Activated CD8-positive, alpha-beta T cell treated with anti-CD3 and anti-CD28 coated beads for 36 hours (primary cell): ENCODE data around the gene ATAD3B. TPM values are rescaled to one million over a fixed set of nuclear protein-coding genes. Genes with fewer than 3 reads are reported as not detected.

Experiments
- ATAC-seq: fragments of 200-7000 bp; cut with Tn5 transposase; one replicate; pipeline ENCODE4 v1.10.0; 2021; ENCODE audit warnings: mild to moderate bottlenecking, moderate library complexity
- CTCF ChIA-PET: fragments of 350-600 bp; sonication (Branson Sonifier 250); formaldehyde crosslinking; loops from one replicate; lab custom pipeline; 2021; ENCODE audit warnings: antibody characterized with exemption; lab: Charles Lee
- POLR2A ChIA-PET: fragments of 350-600 bp; sonication (Branson Sonifier 250); formaldehyde crosslinking; loops from one replicate; lab custom pipeline; 2021; ENCODE audit warnings: antibody characterized with exemption; lab: Charles Lee
- DNase-seq: peaks from one replicate; pipeline ENCODE4 v3.0.0-alpha.2; 2020
- H3K27ac Mint-ChIP-seq: one replicate; pipeline ENCODE4 v1.8.0; 2021; ENCODE audit warnings: mild to moderate bottlenecking, mixed read lengths
- H3K27me3 Mint-ChIP-seq: one replicate; pipeline ENCODE4 v1.8.0; 2021; ENCODE audit warnings: mixed read lengths
- H3K36me3 Mint-ChIP-seq: one replicate; pipeline ENCODE4 v1.8.0; 2021; ENCODE audit warnings: low read depth, mixed read lengths
- H3K4me1 Mint-ChIP-seq: one replicate; pipeline ENCODE4 v1.8.0; 2021; ENCODE audit warnings: low read depth, mixed read lengths
- H3K4me3 Mint-ChIP-seq: one replicate; pipeline ENCODE4 v1.8.0; 2021; ENCODE audit warnings: mild to moderate bottlenecking, moderate library complexity, mixed read lengths
- H3K9me3 Mint-ChIP-seq: one replicate; pipeline ENCODE4 v1.8.0; 2021; ENCODE audit warnings: mixed read lengths
- CTCF ChIP-seq: fragments of 200-600 bp; IDR thresholded peaks from one replicate; pipeline ENCODE4 v1.8.0; 2022; ENCODE audit warnings: antibody characterized with exemption, mild to moderate bottlenecking
- intact Hi-C: fragments of 100-400 bp; cut with micrococcal nuclease; formaldehyde crosslinking; loops from one replicate; pipeline ENCODE4 v1.10.0; 2022
- total RNA-seq, 2 experiments: library from RNA; stranded (reverse); gene quantifications; one replicate each; pipeline ENCODE4 v1.2.3, GENCODE V29; 2021

The ATAD3B gene
- total RNA-seq, 2 experiments from 2014 or later = 42.5 to 48.1 TPM

GRCh38 chr1:1437904-1438376, 33.6 kb upstream of the ATAD3B start:
- no peak overlapping the region for H3K4me3 Mint-ChIP-seq
- H3K27ac Mint-ChIP-seq = no peak overlapping the region
- DNase-seq = no peak
- peaks cover 14% of the 10 kb centered on the region for H3K4me1 Mint-ChIP-seq
- ATAC-seq = no peak
- peaks cover 18% of the 10 kb centered on the region for H3K27me3 Mint-ChIP-seq
- TF ChIP-seq CTCF = no peak
- intact Hi-C loops = no loop called here
- H3K9me3 Mint-ChIP-seq = no peaks in the 10 kb centered on the region
- H3K36me3 Mint-ChIP-seq = no peaks in the 10 kb centered on the region
- ChIA-PET POLR2A (interaction anchor here (1.2 to 1.8 kb wide), 2 partner anchors 23 to 30 kb away, joined by 5 to 6 read pairs; no protein-coding TSS in a partner anchor), CTCF (no interaction called here)

- Mint-ChIP-seq H3K9me3 (no peaks in the 10 kb centered on the region), H3K36me3 (no peaks in the 10 kb centered on the region), H3K27ac (no peak overlapping the region), H3K4me3 (no peak overlapping the region), H3K4me1 (peaks cover 11% of the 10 kb centered on the region), H3K27me3 (peaks cover 18% of the 10 kb centered on the region)
- ChIA-PET CTCF (interaction anchor here (0.7 to 0.9 kb wide), 2 partner anchors 40 to 227 kb away, joined by 3 to 4 read pairs; partner anchors contain the start of gene CCNL2), POLR2A (interaction anchor here (1.2 to 1.8 kb wide), 2 partner anchors 24 to 31 kb away, joined by 5 to 6 read pairs; no protein-coding TSS in a partner anchor)
- ATAC-seq = no peak
- intact Hi-C loops = no loop called here
- TF ChIP-seq CTCF = no peak
- DNase-seq = no peak
Measured at GRCh38 chr1:1438531-1439381, 32.8 kb upstream of the ATAD3B start.

- POLR2A ChIA-PET = interaction anchor here (2.5 kb wide), 1 partner anchor 32 kb away, joined by 13 read pairs; the partner anchor contains the start of gene MRPL20
- Mint-ChIP-seq H3K27me3 (peaks cover 18% of the 10 kb centered on the region), H3K4me3 (no peak overlapping the region), H3K36me3 (no peaks in the 10 kb centered on the region), H3K27ac (no peak overlapping the region), H3K9me3 (no peaks in the 10 kb centered on the region), H3K4me1 (peaks cover 11% of the 10 kb centered on the region)
- intact Hi-C loops = no loop called here
- no peak for DNase-seq
- CTCF ChIA-PET = interaction anchor here (1.4 to 2.4 kb wide), 5 partner anchors 9 to 70 kb away, joined by 3 to 11 read pairs (median 6); partner anchors contain the start of gene ATAD3C
- no peak for ATAC-seq
- no peak for TF ChIP-seq CTCF
Measured at GRCh38 chr1:1439546-1440261, 31.9 kb upstream of the ATAD3B start.

DNA sequence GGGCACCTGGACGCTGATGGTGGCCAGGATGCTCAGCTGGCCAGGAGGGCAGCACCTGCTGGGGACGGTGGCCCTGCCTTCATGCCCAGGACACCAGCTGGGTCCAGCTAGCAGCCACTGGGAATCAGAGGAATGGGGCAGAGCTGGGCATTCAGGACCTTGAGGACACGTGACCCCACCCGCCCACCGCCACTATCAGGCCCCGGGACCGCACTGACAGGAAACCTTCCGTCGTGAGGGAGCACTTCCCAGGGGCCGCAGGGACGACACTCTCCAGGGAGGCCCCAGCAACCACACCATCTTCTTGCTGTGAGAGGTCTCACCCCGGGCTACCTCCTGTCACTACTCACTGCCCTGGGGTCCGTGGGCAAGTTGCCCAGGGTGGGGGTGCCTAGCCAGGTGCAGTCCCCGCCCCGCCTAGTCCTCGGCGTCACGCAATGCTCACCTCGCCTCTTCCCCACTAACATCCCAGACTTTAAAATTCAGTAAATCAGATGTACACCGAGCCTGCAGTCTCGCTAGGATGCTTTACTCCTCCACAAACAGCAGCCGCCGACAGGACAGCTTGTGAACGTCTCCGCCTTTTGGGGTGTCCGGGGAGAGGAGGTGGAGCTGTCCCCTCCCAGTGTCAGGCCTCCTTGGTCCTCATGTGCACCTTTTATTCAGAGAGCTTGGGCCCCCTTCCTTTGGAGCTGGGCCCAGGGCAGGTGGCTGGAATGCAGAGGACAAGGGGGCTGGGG, 31.1 kb upstream of the ATAD3B start:
- no peak for TF ChIP-seq CTCF
- DNase-seq (no peak), ATAC-seq (no peak)
- ChIA-PET CTCF (interaction anchor here (0.9 to 2.4 kb wide), 13 partner anchors 9 to 606 kb away, joined by 3 to 11 read pairs (median 6); partner anchors contain the start of genes ATAD3C and CCNL2), POLR2A (interaction anchor here (2.5 kb wide), 1 partner anchor 33 kb away, joined by 13 read pairs; the partner anchor contains the start of gene MRPL20)
- Mint-ChIP-seq H3K36me3 (no peaks in the 10 kb centered on the region), H3K27ac (no peak overlapping the region), H3K9me3 (no peaks in the 10 kb centered on the region), H3K27me3 (peaks cover 13% of the 10 kb centered on the region), H3K4me1 (peaks cover 7% of the 10 kb centered on the region), H3K4me3 (no peak overlapping the region)
- intact Hi-C loops = no loop called here
